Mucosa of descending colon (tissue), 3 donors: ENCODE data around the gene NUDT17. TPM values are rescaled to one million over a fixed set of nuclear protein-coding genes. Genes with fewer than 3 reads are reported as not detected.

Experiments
- ATAC-seq: fragments of 200-7000 bp; cut with Tn5 transposase; one replicate; pipeline ENCODE4 v1.9.1; 2020; ENCODE audit warnings: mild to moderate bottlenecking, moderate library complexity
- DNase-seq, 3 donors: peaks; one replicate each; pipeline ENCODE4 v3.0.0-alpha.2; 2020
- H3K36me3 ChIP-seq: fragments of 200-600 bp; one replicate; pipeline ENCODE4 v1.8.0; 2021; ENCODE audit warnings: low read depth, mild to moderate bottlenecking
- H3K4me1 ChIP-seq: fragments of 200-600 bp; one replicate; pipeline ENCODE4 v1.8.0; 2021; ENCODE audit warnings: low read depth, mild to moderate bottlenecking
- H3K4me3 ChIP-seq: fragments of 200-600 bp; one replicate; pipeline ENCODE4 v1.8.0; 2021; ENCODE audit warnings: mild to moderate bottlenecking
- H3K9me3 ChIP-seq: fragments of 200-600 bp; one replicate; pipeline ENCODE4 v1.8.0; 2021; ENCODE audit warnings: mild to moderate bottlenecking
- intact Hi-C, 2 donors: fragments of 100-400 bp; cut with DNase I in 1 of 2; cut with micrococcal nuclease in 1 of 2; formaldehyde crosslinking; loops; one replicate each; pipeline versions ENCODE4 v1.11.0 to v1.11.1; 2022; cut with DNase I, micrococcal nuclease
- total RNA-seq, 3 donors: library from RNA; stranded (reverse); fragmentation: NEBNext Ultra II Directional in 2 of 3; extraction: Animal tissue kit (Norgen Biotek cat#: 25700) in 2 of 3; gene quantifications; one replicate each; pipeline versions ENCODE4 v1.2.1 to v1.2.4, GENCODE V29; 2021 to 2023
- TF ChIP-seq, protein P1 (sequence below): fragments of 200-600 bp; IDR thresholded peaks from one replicate; pipeline ENCODE4 v1.8.0; 2022; ENCODE audit warnings: antibody characterized with exemption, mild to moderate bottlenecking
- donor health status: DM: no; HTN: no; CAD: no; lungs with moderate emphysema.
- donor health status: DM: no; HTN: no; CAD: no.
- donor health status: DM: no; HTN: yes; CAD: no.

Gene NUDT17
- total RNA-seq, 3 donors from 2014 or later = 1.1 to 2.5 (median 1.3) TPM

GRCh38 chr1:145843031-145843430 is 2.4 kb upstream of the NUDT17 start:
- intact Hi-C loops = no loop called here
- DNase-seq = no peak
- TF ChIP-seq, protein P1, sequence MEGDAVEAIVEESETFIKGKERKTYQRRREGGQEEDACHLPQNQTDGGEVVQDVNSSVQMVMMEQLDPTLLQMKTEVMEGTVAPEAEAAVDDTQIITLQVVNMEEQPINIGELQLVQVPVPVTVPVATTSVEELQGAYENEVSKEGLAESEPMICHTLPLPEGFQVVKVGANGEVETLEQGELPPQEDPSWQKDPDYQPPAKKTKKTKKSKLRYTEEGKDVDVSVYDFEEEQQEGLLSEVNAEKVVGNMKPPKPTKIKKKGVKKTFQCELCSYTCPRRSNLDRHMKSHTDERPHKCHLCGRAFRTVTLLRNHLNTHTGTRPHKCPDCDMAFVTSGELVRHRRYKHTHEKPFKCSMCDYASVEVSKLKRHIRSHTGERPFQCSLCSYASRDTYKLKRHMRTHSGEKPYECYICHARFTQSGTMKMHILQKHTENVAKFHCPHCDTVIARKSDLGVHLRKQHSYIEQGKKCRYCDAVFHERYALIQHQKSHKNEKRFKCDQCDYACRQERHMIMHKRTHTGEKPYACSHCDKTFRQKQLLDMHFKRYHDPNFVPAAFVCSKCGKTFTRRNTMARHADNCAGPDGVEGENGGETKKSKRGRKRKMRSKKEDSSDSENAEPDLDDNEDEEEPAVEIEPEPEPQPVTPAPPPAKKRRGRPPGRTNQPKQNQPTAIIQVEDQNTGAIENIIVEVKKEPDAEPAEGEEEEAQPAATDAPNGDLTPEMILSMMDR = no peak
- Histone ChIP-seq H3K9me3 (no peaks in the 10 kb centered on the region), H3K36me3 (peaks cover 11% of the 10 kb centered on the region), H3K4me1 (peaks cover 6% of the 10 kb centered on the region), H3K4me3 (no peak overlapping the region)
- no peak for ATAC-seq

GRCh38 chr1:145845144-145845513 is 301 bp upstream of the NUDT17 start:
- H3K36me3 ChIP-seq = peaks cover 1% of the 10 kb centered on the region
- H3K9me3 ChIP-seq = no peaks in the 10 kb centered on the region
- no peak for DNase-seq
- no peak overlapping the region for H3K4me3 ChIP-seq
- H3K4me1 ChIP-seq = peaks cover 6% of the 10 kb centered on the region
- TF ChIP-seq, protein P1 = no peak
- ATAC-seq = peak; percentile 52
- intact Hi-C loops = loop anchor here in 1 of 2 donors (5.0 kb wide), 1 partner anchor 167 kb away; no protein-coding TSS in a partner anchor

DNA sequence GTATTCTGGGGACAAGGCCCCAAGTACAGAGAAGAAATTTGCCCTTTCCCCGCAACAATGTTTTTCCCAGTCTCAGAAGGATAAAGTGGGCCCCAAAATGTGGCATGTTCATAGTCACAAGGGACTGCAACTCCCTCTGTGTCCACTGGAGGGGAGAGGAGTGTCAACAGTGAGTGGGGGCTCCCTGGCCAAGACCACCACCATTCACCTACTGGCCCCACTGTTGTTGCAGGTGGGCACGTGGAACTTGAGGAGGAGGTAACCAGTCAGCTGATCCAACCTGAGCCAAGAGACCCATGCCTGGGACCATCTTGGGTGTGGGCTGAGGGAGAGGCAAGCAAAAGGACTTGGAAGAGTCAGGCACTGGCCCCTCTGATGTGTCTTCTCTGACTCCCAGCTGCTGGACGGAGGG is 777 bp downstream of the NUDT17 start:
- DNase-seq (peak in 1 of 3 donors; percentile 34), ATAC-seq (peak; percentile 57)
- TF ChIP-seq, protein P1 = peak; percentile 38
- intact Hi-C loops = loop anchor here in 1 of 2 donors (5.0 kb wide), 1 partner anchor 166 kb away; no protein-coding TSS in a partner anchor
- no peaks in the 10 kb centered on the region for H3K9me3 ChIP-seq
- no peaks in the 10 kb centered on the region for H3K36me3 ChIP-seq
- no peak overlapping the region for H3K4me3 ChIP-seq
- peaks cover 6% of the 10 kb centered on the region for H3K4me1 ChIP-seq

DNA sequence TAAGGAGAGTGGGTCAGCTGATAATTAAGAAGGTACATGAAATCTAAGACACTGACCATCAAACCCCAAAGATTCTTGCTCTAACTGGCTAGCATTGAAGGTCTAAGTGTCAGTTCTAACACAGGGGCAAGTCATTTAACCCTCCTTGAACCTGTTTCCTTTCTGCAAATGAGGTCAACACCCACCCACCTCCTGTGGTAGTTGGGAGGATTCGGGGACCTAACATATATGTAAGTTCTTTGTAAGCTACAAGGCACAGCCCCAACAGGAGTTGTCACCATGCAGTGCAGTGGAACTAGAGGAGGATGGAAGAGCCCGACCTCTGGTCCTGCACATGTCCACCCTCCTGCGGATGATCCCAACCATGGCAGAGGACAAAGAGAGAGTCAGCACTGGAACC is 2.4 kb downstream of the NUDT17 start:
- TF ChIP-seq, protein P1 = no peak
- Histone ChIP-seq H3K9me3 (no peaks in the 10 kb centered on the region), H3K36me3 (no peaks in the 10 kb centered on the region), H3K4me3 (no peak overlapping the region), H3K4me1 (peaks cover 6% of the 10 kb centered on the region)
- ATAC-seq = no peak
- intact Hi-C loops = loop anchor here in 1 of 2 donors (5.0 kb wide), 1 partner anchor 164 kb away; no protein-coding TSS in a partner anchor
- DNase-seq = no peak

- no peak for DNase-seq
- Histone ChIP-seq H3K36me3 (no peaks in the 10 kb centered on the region), H3K9me3 (no peaks in the 10 kb centered on the region), H3K4me3 (no peak overlapping the region), H3K4me1 (peaks cover 6% of the 10 kb centered on the region)
- no peak for ATAC-seq
- intact Hi-C loops = loop anchor here in 1 of 2 donors (5.0 kb wide), 1 partner anchor 163 kb away; no protein-coding TSS in a partner anchor
- TF ChIP-seq, protein P1 = no peak
These were observed 4.1 kb downstream of the NUDT17 start for GRCh38 chr1:145849356-145850160.
